ENCODE data around the gene INSRR.

INSRR gene

DNA sequence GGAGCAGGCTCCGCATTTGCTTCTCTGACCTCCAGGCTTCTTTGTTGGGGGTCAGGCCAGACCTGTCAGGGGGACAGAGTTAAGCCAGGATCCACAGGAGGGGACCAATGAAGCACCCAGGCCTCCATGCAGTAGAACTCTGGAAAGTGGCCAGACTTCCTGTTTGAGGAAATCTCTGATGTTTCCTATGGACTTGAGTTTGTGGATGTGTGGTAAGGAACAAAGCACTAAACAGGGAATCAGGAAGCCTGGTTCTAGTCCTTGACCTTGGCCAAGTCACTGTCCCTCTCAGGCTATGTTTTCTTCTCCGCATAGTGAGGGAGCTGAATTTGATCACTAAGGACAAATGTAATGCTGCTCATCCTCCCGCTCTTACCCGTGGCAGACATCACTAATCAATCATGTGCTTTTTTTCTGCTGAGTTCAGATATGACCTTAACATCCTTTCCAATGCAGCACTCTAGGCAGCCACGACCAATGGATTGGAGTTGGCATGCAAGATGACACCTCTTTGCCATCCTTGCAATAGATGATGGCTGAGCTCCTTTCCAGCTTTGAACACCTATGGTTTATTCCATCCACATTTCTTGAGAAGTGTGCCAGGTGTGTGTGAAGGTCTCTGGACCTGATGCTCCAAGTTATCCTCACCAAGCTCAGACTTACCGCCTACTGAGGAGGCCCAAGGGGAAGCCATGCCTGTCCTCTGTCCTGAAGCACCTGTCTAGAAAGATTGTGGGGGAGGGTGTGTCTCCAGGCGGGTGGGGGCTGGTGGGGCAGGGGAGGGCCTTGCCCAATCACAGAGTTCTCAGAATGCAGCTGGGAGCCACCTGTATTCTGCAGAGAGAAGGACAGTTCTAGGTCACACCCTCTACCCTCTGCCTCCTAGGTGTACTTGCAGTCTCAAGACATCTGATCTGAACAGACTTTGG is 52.1 kb downstream of the INSRR start:
- H3K36me3 ChIP-seq (ENCODE audit: low read length) = no peaks in the 10 kb centered on the region
- H3K27ac ChIP-seq (ENCODE audit: low read depth, low read length) = no peak overlapping the region
- no peaks in the 10 kb centered on the region for H4K20me1 ChIP-seq (ENCODE audit: low read depth, low read length)
- H3K27me3 ChIP-seq (ENCODE audit: low read length) = no peaks in the 10 kb centered on the region
- H3K9me3 ChIP-seq (ENCODE audit: insufficient read depth, low read length) = no peaks in the 10 kb centered on the region
- H3K4me2 ChIP-seq (ENCODE audit: low read depth, low read length, poor library complexity, severe bottlenecking) = no peak overlapping the region
- H3K9ac ChIP-seq (ENCODE audit: low read length) = no peak overlapping the region
- H2AFZ ChIP-seq (ENCODE audit: low read depth, low read length, severe bottlenecking) = no peak overlapping the region
- H3K79me2 ChIP-seq (ENCODE audit: insufficient read depth, low read length) = no peaks in the 10 kb centered on the region
- H3K4me3 ChIP-seq (ENCODE audit: insufficient read depth, low read length, poor library complexity, severe bottlenecking) = no peak overlapping the region
- H3K9me2 ChIP-seq (replicated peaks; ENCODE audit: insufficient read depth, low read length) = no peaks in the 10 kb centered on the region
- TF ChIP-seq EZH2phosphoT487 (conservative IDR thresholded peaks at IDR 0.05; ENCODE audit: low read length) = no peak
- TF ChIP-seq CTCF (IDR thresholded peaks at IDR 0.05; ENCODE audit: insufficient read depth, low read length, poor library complexity, severe bottlenecking) = no peak
- no peaks in the 10 kb centered on the region for H3F3A ChIP-seq (ENCODE audit: insufficient read depth)

DNA sequence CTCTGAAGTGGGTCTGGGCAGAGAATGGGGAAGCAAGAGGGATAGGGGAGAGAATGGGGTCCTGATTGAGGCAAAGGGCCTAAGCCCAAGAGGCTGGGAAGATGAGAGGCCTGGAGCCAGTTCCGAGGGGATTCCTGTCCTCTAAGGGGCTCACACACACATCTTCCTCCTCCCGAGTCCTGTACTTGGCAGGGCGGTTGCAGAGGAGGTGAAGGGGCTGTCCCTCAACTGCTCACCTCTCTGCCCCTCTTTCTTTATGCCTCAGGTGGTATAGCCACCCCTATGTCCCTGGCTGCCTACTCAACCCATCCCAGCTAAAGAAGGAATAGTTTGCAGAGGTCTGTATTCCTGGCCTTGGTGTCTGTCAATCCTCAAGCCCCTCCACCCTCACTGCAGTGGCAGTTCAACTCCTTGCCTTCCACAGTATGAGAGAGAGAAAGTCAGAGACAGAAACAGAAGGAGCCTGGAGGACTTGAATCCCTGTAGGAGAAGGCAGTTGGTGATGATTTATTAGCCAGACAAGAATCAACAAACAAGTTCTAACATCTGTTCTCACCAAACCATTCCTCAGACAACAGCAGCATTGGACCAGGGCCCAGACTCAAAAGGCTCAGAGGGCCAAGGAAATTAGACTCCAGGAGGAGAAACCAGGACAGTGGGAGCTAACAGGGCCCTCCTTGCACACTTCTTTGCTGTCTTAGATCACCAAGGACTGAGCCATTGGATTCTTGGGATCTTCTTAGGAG is 53.0 kb downstream of the INSRR start:
- no peaks in the 10 kb centered on the region for H3K36me3 ChIP-seq (ENCODE audit: low read length)
- no peak overlapping the region for H3K4me3 ChIP-seq (ENCODE audit: insufficient read depth, low read length, poor library complexity, severe bottlenecking)
- H4K20me1 ChIP-seq (ENCODE audit: low read depth, low read length) = no peaks in the 10 kb centered on the region; the same call in 1 of the 2 replicates
- no peak overlapping the region for H3K9ac ChIP-seq (ENCODE audit: low read length)
- no peak for TF ChIP-seq CTCF (IDR thresholded peaks at IDR 0.05; ENCODE audit: insufficient read depth, low read length, poor library complexity, severe bottlenecking)
- no peak for TF ChIP-seq EZH2phosphoT487 (conservative IDR thresholded peaks at IDR 0.05; ENCODE audit: low read length)
- no peaks in the 10 kb centered on the region for H3K79me2 ChIP-seq (ENCODE audit: insufficient read depth, low read length)
- no peaks in the 10 kb centered on the region for H3F3A ChIP-seq (ENCODE audit: insufficient read depth)
- H2AFZ ChIP-seq (ENCODE audit: low read depth, low read length, severe bottlenecking) = no peak overlapping the region
- no peaks in the 10 kb centered on the region for H3K9me2 ChIP-seq (replicated peaks; ENCODE audit: insufficient read depth, low read length)
- H3K27ac ChIP-seq (ENCODE audit: low read depth, low read length) = no peak overlapping the region
- H3K9me3 ChIP-seq (ENCODE audit: insufficient read depth, low read length) = no peaks in the 10 kb centered on the region
- no peaks in the 10 kb centered on the region for H3K27me3 ChIP-seq (ENCODE audit: low read length)
- no peak overlapping the region for H3K4me2 ChIP-seq (ENCODE audit: low read depth, low read length, poor library complexity, severe bottlenecking)

DNA sequence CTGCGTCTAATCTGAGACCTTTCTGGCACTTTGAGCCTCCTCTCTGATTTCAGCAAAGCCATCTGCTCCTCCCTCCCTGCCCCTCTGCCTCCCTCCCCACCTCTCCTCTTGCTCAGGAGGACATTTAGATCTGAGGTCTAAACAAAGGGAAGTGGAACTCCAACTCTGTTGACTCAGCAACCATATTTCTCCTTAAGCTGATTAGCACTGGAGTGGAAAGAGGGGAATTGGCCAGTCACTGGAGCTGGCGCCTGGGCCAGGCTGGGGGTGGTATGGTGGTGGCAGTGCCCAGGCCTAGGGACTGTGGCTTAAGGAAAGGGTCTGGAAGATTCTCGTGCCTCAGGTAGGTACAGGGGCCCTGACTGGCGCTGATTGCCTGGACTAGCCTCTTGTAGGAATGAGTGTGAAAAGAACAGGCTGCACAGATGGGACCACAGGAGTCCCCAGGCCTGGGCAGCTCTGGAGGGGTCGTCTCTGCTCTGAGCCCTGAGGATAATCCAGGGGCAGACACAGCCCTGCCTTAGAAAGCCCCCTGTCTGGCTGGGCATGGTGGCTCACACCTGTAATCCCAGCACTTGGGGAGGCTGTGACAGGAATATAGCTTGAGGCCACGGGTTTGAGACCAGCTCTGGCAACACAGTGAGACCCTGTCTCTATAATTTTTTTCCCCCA is 54.2 kb downstream of the INSRR start:
- Histone ChIP-seq H3K36me3 (ENCODE audit: low read length) (no peaks in the 10 kb centered on the region), H3K9ac (ENCODE audit: low read length) (no peak overlapping the region), H3K27ac (ENCODE audit: low read depth, low read length) (no peak overlapping the region), H3K79me2 (ENCODE audit: insufficient read depth, low read length) (no peaks in the 10 kb centered on the region), H3K9me3 (ENCODE audit: insufficient read depth, low read length) (no peaks in the 10 kb centered on the region), H3K9me2 (replicated peaks; ENCODE audit: insufficient read depth, low read length) (no peaks in the 10 kb centered on the region), H2AFZ (ENCODE audit: low read depth, low read length, severe bottlenecking) (no peak overlapping the region), H3F3A (ENCODE audit: insufficient read depth) (no peaks in the 10 kb centered on the region), H4K20me1 (ENCODE audit: low read depth, low read length) (no peaks in the 10 kb centered on the region; the same call in 1 of the 2 replicates), H3K27me3 (ENCODE audit: low read length) (no peaks in the 10 kb centered on the region), H3K4me3 (ENCODE audit: insufficient read depth, low read length, poor library complexity, severe bottlenecking) (no peak overlapping the region), H3K4me2 (ENCODE audit: low read depth, low read length, poor library complexity, severe bottlenecking) (no peak overlapping the region)
- TF ChIP-seq CTCF (IDR thresholded peaks at IDR 0.05; ENCODE audit: insufficient read depth, low read length, poor library complexity, severe bottlenecking) (no peak), EZH2phosphoT487 (conservative IDR thresholded peaks at IDR 0.05; ENCODE audit: low read length) (no peak)
